GM19023 (cell line): ENCODE results near the gene RIMS3.
"Not testable (repeated sequence)": the region's sequence is repeated elsewhere in the genome, so short reads cannot be mapped to it uniquely, and the experiment has no call there.

Source experiments
- ATAC-seq: cut with Tn5 transposase; IDR thresholded peaks from one replicate; pipeline ENCODE4 v1.9.1; 2021; ENCODE audit warnings: mild to moderate bottlenecking, moderate library complexity; ENCODE audit not compliant: unreplicated experiment

The RIMS3 gene

DNA sequence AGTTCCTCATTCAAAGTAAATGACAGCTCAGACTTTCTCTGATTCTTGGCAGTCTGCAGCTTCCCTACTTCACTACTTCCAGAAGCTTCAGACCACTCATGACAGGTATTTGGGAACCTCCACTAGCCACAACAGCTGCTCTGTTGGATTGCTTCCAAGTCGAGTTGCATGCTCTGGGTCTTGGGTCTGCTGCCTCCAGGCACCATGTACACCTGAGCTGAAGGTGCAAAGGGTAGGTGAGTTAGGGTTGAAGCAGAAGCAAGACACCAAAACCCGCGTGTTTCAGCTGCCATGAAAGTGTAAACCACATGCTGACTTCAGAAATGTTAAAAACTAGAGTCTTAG, 71.3 kb downstream of the RIMS3 start:
- ATAC-seq = no peak

GRCh38 chr1:40593449-40594186, 71.9 kb downstream of the RIMS3 start:
- ATAC-seq = no peak

DNA sequence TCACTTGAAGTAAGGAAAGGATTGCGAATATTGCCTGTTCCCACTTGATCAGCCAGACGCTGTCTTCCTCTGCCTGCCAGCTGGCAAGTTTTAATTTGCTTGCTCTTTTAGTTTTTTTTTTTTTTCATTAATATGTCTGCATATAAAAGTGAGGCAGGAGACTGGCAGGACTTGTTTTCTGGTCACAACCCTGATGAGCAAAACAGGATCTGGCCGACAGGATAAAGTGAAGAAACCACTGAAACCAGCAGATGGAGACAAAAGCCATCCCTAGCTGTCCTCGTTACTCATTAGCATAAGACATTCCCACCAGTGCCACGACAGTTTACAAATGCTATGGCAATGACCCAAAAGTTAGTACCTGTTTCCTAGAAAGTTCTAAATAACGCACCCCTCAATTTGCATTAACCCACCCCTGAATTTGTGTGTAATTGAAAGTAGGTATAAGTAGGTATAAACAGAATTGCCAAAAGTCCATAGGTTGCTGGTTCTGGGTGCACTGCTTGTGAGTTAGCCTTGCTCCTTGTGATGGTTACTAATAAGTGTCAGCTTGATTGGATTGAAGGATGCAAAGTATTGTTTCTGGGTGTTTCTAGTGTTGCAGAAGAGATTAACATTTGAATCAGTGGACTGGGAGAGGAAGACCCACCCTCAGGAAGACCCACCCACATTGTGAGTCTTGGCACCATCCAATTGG, 73.2 kb downstream of the RIMS3 start:
- ATAC-seq = no peak

GRCh38 chr1:40588586-40588985, 76.9 kb downstream of the RIMS3 start:
- ATAC-seq = no peak

GRCh38 chr1:40583980-40584379, 81.5 kb downstream of the RIMS3 start:
- no peak for ATAC-seq

- no peak for ATAC-seq
Observed at GRCh38 chr1:40582116-40582515, 83.4 kb downstream of the RIMS3 start.

- ATAC-seq = no peak
Observed at GRCh38 chr1:40575336-40575735, 90.1 kb downstream of the RIMS3 start.

DNA sequence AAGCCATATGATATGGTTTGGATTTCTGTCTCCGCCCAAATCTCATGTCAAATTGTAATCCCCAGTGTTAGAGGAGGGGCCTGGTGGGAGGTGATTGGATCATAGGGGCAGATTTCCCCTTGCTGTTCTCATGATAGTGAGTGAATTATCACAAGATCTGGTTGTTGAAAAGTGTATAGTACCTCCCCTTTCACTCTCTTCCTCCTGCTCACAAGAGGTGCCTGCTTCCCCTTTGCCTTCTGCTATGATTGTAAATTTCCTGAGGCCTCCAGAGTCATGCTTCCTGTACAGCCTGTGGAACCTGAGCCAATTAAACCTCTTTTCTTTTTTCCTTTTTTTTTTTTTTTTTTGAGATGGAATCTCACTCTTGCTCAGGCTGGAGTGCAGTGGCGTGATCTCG, 90.7 kb downstream of the RIMS3 start:
- not testable (repeated sequence) for ATAC-seq
